ENCODE data around the gene WDR54.

DNA sequence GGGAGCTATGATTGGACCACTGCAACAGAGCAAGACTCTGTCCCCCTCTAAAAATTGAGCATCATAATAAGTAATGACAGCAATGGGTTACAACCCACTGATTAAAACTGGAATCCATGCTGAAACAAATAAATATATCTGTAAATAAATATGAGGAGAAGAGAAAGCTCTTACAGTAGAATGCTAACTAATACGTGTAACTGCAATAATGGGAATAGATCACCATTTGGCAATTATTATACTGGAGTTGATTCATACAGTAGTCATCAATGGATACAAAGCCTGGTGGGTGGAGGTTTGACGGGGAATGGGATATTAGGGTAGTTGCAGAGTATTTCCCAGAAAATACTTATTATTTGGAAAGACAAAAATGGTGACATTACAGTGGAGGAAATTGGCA lies 27.2 kb downstream of the WDR54 start:
- TF ChIP-seq, protein P1, sequence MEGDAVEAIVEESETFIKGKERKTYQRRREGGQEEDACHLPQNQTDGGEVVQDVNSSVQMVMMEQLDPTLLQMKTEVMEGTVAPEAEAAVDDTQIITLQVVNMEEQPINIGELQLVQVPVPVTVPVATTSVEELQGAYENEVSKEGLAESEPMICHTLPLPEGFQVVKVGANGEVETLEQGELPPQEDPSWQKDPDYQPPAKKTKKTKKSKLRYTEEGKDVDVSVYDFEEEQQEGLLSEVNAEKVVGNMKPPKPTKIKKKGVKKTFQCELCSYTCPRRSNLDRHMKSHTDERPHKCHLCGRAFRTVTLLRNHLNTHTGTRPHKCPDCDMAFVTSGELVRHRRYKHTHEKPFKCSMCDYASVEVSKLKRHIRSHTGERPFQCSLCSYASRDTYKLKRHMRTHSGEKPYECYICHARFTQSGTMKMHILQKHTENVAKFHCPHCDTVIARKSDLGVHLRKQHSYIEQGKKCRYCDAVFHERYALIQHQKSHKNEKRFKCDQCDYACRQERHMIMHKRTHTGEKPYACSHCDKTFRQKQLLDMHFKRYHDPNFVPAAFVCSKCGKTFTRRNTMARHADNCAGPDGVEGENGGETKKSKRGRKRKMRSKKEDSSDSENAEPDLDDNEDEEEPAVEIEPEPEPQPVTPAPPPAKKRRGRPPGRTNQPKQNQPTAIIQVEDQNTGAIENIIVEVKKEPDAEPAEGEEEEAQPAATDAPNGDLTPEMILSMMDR (IDR thresholded peaks at IDR 0.05; ENCODE audit: low read length): no peak
- TF ChIP-seq EZH2 (IDR thresholded peaks at IDR 0.05; ENCODE audit: borderline replicate concordance, low read length): no peak

Measured in OCI-LY1 (cell line).